Measurements from ENCODE around the gene EMC7.
"Not testable (repeated sequence)": the region's sequence is repeated elsewhere in the genome, so short reads cannot be mapped to it uniquely, and the experiment has no call there.

GRCh38 chr15:34050385-34050784, 51.3 kb downstream of the EMC7 start:
- not testable (repeated sequence) for TF ChIP-seq EZH2 (IDR thresholded peaks at IDR 0.05; ENCODE audit: low read depth, unreplicated experiment); CREB1 (CRISPR knock-in tag; IDR thresholded peaks at IDR 0.05; ENCODE audit: low read depth); REST (IDR thresholded peaks at IDR 0.05; ENCODE audit: unreplicated experiment)
